Neural progenitor cell (in vitro differentiated cells): ENCODE measurements around the gene JMJD8. TPM values are rescaled to one million over a fixed set of nuclear protein-coding genes. Genes with fewer than 3 reads are reported as not detected.
A peak's percentile ranks its signal among the peaks of the same experiment; 100 is the strongest.

Experiments
- DNase-seq: peaks from one replicate; pipeline ENCODE4 v3.0.0-alpha.2; 2016; ENCODE audit warnings: low spot score
- H2AFZ ChIP-seq: fragments of 200-600 bp; sonication (generic); replicated peaks from 2 replicates; pipeline ENCODE4 v1.6.1; 2016; ENCODE audit warnings: antibody characterized with exemption
- H3F3A ChIP-seq: fragments of 200-600 bp; sonication (generic); 2 replicates; pipeline ENCODE4 v1.6.1; 2016; ENCODE audit warnings: antibody characterized with exemption, low read depth
- H3K27ac ChIP-seq: fragments of 200-600 bp; sonication (generic); 2 replicates; pipeline ENCODE4 v1.5.1; 2016; ENCODE audit warnings: mild to moderate bottlenecking
- H3K27me3 ChIP-seq: fragments of 200-600 bp; sonication (generic); 2 replicates; pipeline ENCODE4 v1.6.1; 2016; ENCODE audit warnings: mild to moderate bottlenecking, moderate library complexity
- H3K36me3 ChIP-seq: fragments of 200-600 bp; sonication (generic); 2 replicates; pipeline ENCODE4 v1.5.1; 2016
- H3K4me1 ChIP-seq: fragments of 200-600 bp; sonication (generic); 2 replicates; pipeline ENCODE4 v1.6.1; 2016; ENCODE audit warnings: mixed run types
- H3K4me2 ChIP-seq: fragments of 200-600 bp; sonication (generic); 2 replicates; pipeline ENCODE4 v1.6.1; 2016
- H3K4me3 ChIP-seq: fragments of 200-600 bp; sonication (generic); 2 replicates; pipeline ENCODE4 v1.5.1; 2016
- H3K79me2 ChIP-seq: fragments of 200-600 bp; sonication (generic); 2 replicates; pipeline ENCODE4 v1.6.1; 2016; ENCODE audit warnings: low read depth
- H3K9ac ChIP-seq: fragments of 200-600 bp; sonication (generic); 2 replicates; pipeline ENCODE4 v1.6.1; 2016
- H3K9me3 ChIP-seq: fragments of 200-600 bp; sonication (generic); 2 replicates; pipeline ENCODE4 v1.5.1; 2016; ENCODE audit warnings: low read depth
- H4K20me1 ChIP-seq: fragments of 200-600 bp; sonication (generic); 2 replicates; pipeline ENCODE4 v1.6.1; 2016; ENCODE audit warnings: low read depth
- H3K27ac Mint-ChIP-seq: 3 replicates; pipeline ENCODE4 v1.8.0; 2021; ENCODE audit warnings: mixed read lengths
- H3K27me3 Mint-ChIP-seq: 2 replicates; pipeline ENCODE4 v1.8.0; 2022; ENCODE audit warnings: low read depth, mild to moderate bottlenecking, inconsistent platforms, moderate library complexity, mixed read lengths; ENCODE audit not compliant: insufficient read depth
- H3K36me3 Mint-ChIP-seq: 3 replicates; pipeline ENCODE4 v1.8.0; 2021; ENCODE audit warnings: mixed read lengths
- H3K4me1 Mint-ChIP-seq: 3 replicates; pipeline ENCODE4 v1.8.0; 2021; ENCODE audit warnings: mixed read lengths
- H3K4me3 Mint-ChIP-seq: 3 replicates; pipeline ENCODE4 v1.8.0; 2021; ENCODE audit warnings: mild to moderate bottlenecking, moderate library complexity, mixed read lengths
- H3K9me3 Mint-ChIP-seq: 3 replicates; pipeline ENCODE4 v1.8.0; 2020; ENCODE audit warnings: mixed read lengths
- EZH2 ChIP-seq: fragments of 200-600 bp; sonication (generic); IDR thresholded peaks from 2 replicates; pipeline ENCODE4 v1.6.1; 2017; ENCODE audit warnings: antibody characterized with exemption, mild to moderate bottlenecking, moderate library complexity
- EZH2phosphoT487 ChIP-seq: fragments of 200-600 bp; sonication (generic); IDR thresholded peaks from 2 replicates; pipeline ENCODE4 v1.6.1; 2017; ENCODE audit warnings: antibody characterized with exemption
- total RNA-seq: library from RNA; depleted of rRNA; stranded (reverse); fragments of >200 nt; gene quantifications from 2 replicates; pipeline ENCODE4 v1.2.3, GENCODE V29; 2015; ENCODE audit warnings: low replicate concordance
- TF ChIP-seq, protein P1 (sequence below): fragments of 200-600 bp; sonication (generic); IDR thresholded peaks from 2 replicates; pipeline ENCODE4 v1.5.1; 2017; ENCODE audit warnings: antibody characterized with exemption, mild to moderate bottlenecking

Gene JMJD8
- total RNA-seq, 1 donor from 2014 or later: 32.1 TPM

DNA sequence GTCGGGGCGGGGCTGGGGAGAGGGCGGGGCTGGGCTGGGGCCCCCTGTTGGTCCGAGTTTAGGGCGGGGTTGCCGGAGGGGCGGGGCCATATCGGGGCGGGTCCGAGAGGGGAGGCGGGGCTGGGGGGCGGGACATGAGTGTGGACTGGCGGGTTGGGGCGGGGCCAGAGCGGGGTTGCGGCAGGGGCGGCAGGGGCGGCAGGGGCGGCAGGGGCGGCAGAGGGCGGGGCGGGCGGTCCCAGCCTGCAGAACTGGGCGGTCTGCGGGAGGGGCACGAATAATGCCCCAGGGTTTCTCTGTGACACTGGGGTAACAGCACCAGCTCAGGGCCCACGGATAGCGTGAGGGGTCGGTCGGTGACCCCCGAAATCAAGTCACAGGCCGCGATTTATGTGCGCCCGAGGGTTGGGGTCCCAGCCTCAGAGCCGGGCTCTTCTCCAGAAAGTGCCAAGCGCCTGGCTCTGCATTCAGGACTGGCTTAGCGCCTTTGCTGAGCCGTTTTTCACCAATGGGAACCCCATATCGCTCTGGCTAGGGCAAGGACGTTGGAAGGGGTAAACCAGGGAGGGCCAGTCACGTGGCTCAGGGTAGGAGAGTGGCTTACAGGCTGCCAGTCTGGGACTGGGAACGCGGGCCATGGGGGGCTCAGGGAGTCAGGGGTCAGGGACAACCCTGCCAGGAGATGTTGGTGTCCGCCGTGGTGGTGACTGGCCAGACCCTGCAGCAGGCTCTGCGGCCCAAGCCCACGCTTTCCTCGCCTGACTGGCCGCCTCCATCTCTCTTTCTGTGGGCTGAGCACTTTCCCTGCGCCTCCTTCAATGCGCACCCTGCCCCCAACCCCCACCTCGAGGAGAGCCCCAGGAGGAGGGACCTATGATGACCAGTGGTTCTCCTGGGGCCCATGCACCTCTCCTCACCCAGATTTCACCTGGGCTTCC, 46.8 kb downstream of the JMJD8 start:
- peak overlapping the region; percentile 79 for H3K4me3 ChIP-seq
- H3K27ac Mint-ChIP-seq: no peak overlapping the region
- H3K4me1 Mint-ChIP-seq: peaks cover 24% of the 10 kb centered on the region
- peak overlapping the region; percentile 95 for H3K4me3 Mint-ChIP-seq
- H2AFZ ChIP-seq: peak overlapping the region; percentile 86
- no peak overlapping the region for H3K27ac ChIP-seq
- H3K36me3 Mint-ChIP-seq: peaks cover 3% of the 10 kb centered on the region
- peaks cover 18% of the 10 kb centered on the region for H3K4me1 ChIP-seq
- H3K9me3 ChIP-seq: no peaks in the 10 kb centered on the region
- peaks cover 3% of the 10 kb centered on the region for H3K9me3 Mint-ChIP-seq
- no peaks in the 10 kb centered on the region for H3K36me3 ChIP-seq
- peaks cover 13% of the 10 kb centered on the region for H3K27me3 Mint-ChIP-seq
- peak overlapping the region; percentile 83 for H3K4me2 ChIP-seq
- peaks cover 12% of the 10 kb centered on the region for H3K79me2 ChIP-seq
- no peak overlapping the region for H3K9ac ChIP-seq
- peak; percentile 73 for DNase-seq
- H3K27me3 ChIP-seq: peaks cover 14% of the 10 kb centered on the region
- peaks cover 19% of the 10 kb centered on the region for H4K20me1 ChIP-seq
- TF ChIP-seq EZH2 (no peak), EZH2phosphoT487 (no peak)
- TF ChIP-seq, protein P1, sequence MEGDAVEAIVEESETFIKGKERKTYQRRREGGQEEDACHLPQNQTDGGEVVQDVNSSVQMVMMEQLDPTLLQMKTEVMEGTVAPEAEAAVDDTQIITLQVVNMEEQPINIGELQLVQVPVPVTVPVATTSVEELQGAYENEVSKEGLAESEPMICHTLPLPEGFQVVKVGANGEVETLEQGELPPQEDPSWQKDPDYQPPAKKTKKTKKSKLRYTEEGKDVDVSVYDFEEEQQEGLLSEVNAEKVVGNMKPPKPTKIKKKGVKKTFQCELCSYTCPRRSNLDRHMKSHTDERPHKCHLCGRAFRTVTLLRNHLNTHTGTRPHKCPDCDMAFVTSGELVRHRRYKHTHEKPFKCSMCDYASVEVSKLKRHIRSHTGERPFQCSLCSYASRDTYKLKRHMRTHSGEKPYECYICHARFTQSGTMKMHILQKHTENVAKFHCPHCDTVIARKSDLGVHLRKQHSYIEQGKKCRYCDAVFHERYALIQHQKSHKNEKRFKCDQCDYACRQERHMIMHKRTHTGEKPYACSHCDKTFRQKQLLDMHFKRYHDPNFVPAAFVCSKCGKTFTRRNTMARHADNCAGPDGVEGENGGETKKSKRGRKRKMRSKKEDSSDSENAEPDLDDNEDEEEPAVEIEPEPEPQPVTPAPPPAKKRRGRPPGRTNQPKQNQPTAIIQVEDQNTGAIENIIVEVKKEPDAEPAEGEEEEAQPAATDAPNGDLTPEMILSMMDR: no peak
- peaks cover 29% of the 10 kb centered on the region for H3F3A ChIP-seq

DNA sequence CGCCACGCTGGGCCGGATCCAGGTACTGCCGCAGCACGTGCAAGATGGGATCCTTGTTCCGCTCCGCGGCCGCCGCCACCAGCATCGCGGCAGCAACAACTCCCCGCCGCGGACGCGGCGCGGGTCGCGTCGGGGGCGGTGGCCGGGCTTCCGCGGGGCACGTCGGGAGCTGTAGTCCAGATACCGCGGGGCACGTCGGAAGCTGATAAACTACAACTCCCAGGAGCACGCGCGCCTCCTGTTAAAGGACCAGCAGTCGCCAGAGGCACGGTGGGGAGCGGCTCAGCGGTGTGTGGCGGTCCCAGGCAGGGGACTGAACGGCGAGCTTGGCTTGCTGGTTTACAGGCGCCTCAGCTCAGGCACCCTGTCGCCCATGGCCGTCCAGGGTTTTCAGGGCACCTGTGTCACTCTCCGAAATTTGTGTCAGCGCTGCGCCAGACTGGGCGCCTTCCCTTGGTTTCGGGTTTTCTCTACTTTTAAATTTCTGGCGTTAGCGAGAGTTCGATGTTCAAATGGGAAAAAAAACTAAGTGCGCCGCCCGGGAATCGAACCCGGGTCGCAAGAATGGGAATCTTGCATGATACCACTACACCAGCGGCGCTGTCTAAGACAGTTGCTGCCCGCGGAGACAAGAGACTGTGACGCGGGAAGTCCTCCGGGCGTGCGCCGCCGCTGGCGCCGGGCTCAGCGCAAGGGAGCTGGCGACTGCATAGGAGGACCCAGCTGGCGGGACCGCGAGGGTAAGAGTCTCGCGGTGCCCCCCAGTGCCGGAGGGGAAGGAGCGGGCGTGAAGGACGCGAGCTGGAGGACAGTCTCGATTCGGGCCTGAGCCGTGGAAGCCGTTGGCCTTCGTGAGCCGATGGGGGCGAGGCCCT, 47.7 kb downstream of the JMJD8 start, which contains the start of gene METTL26:
Gene METTL26 (minus strand): TSS at position 100 of the 875 bp plus-strand sequence. CDS start 15 bp downstream, at position 85.
- H3K4me2 ChIP-seq: peak within 1 kb of the TSS; percentile 83
- peak within 1 kb of the TSS; percentile 86 for H2AFZ ChIP-seq

DNA sequence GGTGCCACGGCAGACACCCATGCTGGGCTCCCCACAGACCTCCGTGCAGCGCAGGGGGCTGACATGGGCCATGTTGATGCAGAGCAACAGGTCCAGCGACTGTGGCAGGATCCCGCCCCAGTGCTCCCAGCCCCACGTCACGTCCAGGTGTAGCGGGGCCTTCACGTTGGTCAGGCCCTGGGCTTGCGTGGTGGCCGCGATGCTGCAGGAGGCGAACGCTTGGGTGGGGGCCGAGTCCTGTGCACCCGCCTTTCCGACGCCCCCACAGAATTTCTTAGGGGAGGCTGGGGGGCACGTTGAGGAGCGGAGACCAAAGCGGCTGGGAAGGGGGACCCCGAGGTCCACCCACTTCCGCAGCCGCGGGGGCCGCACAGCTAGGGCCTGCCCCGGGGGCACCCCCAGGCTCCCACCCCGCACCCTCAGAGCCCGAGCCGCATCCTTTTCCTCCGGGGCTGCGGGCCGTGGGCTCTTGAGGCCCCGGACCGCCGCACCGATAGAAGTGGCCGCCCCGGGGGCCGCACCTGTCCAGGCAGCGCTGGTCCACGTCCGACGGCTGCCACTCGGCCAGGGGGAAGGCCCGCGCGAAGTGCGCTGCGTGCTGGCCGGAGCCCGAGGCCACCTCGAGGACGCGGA, 48.4 kb downstream of the JMJD8 start:
- Histone ChIP-seq H3K27me3 (no peaks in the 10 kb centered on the region), H3F3A (peaks cover 28% of the 10 kb centered on the region), H3K4me1 (peaks cover 22% of the 10 kb centered on the region), H4K20me1 (peaks cover 23% of the 10 kb centered on the region), H3K36me3 (no peaks in the 10 kb centered on the region), H3K4me3 (peak overlapping the region; percentile 79), H3K79me2 (peaks cover 12% of the 10 kb centered on the region), H3K4me2 (peak overlapping the region; percentile 83), H3K9ac (peak overlapping the region; percentile 24), H3K9me3 (no peaks in the 10 kb centered on the region), H3K27ac (no peak overlapping the region), H2AFZ (no peak overlapping the region)
- peaks cover 26% of the 10 kb centered on the region for H3K4me1 Mint-ChIP-seq
- H3K36me3 Mint-ChIP-seq: peaks cover 3% of the 10 kb centered on the region
- H3K27me3 Mint-ChIP-seq: peaks cover 13% of the 10 kb centered on the region
- TF ChIP-seq, protein P1: no peak
- TF ChIP-seq EZH2 (no peak), EZH2phosphoT487 (no peak)
- peak overlapping the region; percentile 95 for H3K4me3 Mint-ChIP-seq
- no peak overlapping the region for H3K27ac Mint-ChIP-seq
- peaks cover 3% of the 10 kb centered on the region for H3K9me3 Mint-ChIP-seq
- no peak for DNase-seq

More for the DNA sequence above, 47.7 kb downstream of the JMJD8 start, which contains the start of gene METTL26:
- no peak within 1 kb of the TSS for H3K27ac ChIP-seq
- peaks cover 3% of the 10 kb centered on the region for H3K36me3 Mint-ChIP-seq
- peak within 1 kb of the TSS; percentile 24 for H3K9ac ChIP-seq
- H3K9me3 Mint-ChIP-seq: peaks cover 3% of the 10 kb centered on the region
- peaks cover 12% of the 10 kb centered on the region for H3K79me2 ChIP-seq
- peak within 1 kb of the TSS; percentile 79 for H3K4me3 ChIP-seq
- peaks cover 5% of the 10 kb centered on the region for H3K27me3 ChIP-seq
- H3K4me1 ChIP-seq: peaks cover 22% of the 10 kb centered on the region
- H3K27me3 Mint-ChIP-seq: peaks cover 13% of the 10 kb centered on the region
- DNase-seq: peak; percentile 98
- TF ChIP-seq EZH2 (no peak), EZH2phosphoT487 (no peak)
- TF ChIP-seq, protein P1: no peak
- peaks cover 28% of the 10 kb centered on the region for H3F3A ChIP-seq
- peaks cover 26% of the 10 kb centered on the region for H3K4me1 Mint-ChIP-seq
- no peaks in the 10 kb centered on the region for H3K36me3 ChIP-seq
- H3K27ac Mint-ChIP-seq: peak within 1 kb of the TSS; percentile 97
- peaks cover 23% of the 10 kb centered on the region for H4K20me1 ChIP-seq
- H3K9me3 ChIP-seq: no peaks in the 10 kb centered on the region
- H3K4me3 Mint-ChIP-seq: peak within 1 kb of the TSS; percentile 95
